SK-N-SH (cell line): Measurements from ENCODE around the gene MVP. TPM values are rescaled to one million over a fixed set of nuclear protein-coding genes. Genes with fewer than 3 reads are reported as not detected.
"Not testable (repeated sequence)": the region's sequence is repeated elsewhere in the genome, so short reads cannot be mapped to it uniquely, and the experiment has no call there.

Source experiments
- CTCF ChIA-PET: fragments of 300-600, 350-600 bp; formaldehyde crosslinking; extraction: SDS; loops from one replicate; lab custom pipeline; 2021; lab: Yijun Ruan, JAX
- POLR2A ChIA-PET: fragments of 350-600 bp; sonication (Branson Sonifier 250); formaldehyde crosslinking; extraction: SDS; loops from one replicate; lab custom pipeline; 2020; ENCODE audit warnings: antibody characterized with exemption, inconsistent platforms; lab: Yijun Ruan, JAX
- DNase-seq: peaks from one replicate; pipeline ENCODE4 v3.0.0; 2012
- H2AFZ ChIP-seq: fragments of 200-600 bp; sonication (generic); 2 replicates; pipeline ENCODE4 v1.8.1; 2016; ENCODE audit warnings: antibody characterized with exemption, mild to moderate bottlenecking, low read depth
- H3F3A ChIP-seq: fragments of 200-600 bp; sonication (generic); replicated peaks from 2 replicates; pipeline ENCODE3; 2016; ENCODE audit warnings: antibody characterized with exemption, mild to moderate bottlenecking; ENCODE audit not compliant: insufficient read depth
- H3K27ac ChIP-seq, 2 experiments: fragments of 200-500 bp in 1 of 2; fragments of 200-600 bp in 1 of 2; sonication (Bioruptor generic) in 1 of 2; sonication (generic), shearing (Covaris generic) in 1 of 2; 2 replicates each; pipeline versions ENCODE4 v1.5.1 to v1.6.1; 2014 to 2016; ENCODE audit warnings: low read depth in 2 of 2, inconsistent platforms in 1 of 2, low read length in 1 of 2, mild to moderate bottlenecking in 1 of 2, mixed read lengths in 1 of 2
- H3K27me3 ChIP-seq: fragments of 200-600 bp; sonication (generic), shearing (Covaris generic); 2 replicates; pipeline ENCODE4 v1.6.1; 2016; ENCODE audit warnings: mixed run types; ENCODE audit not compliant: insufficient read depth
- H3K36me3 ChIP-seq, 2 experiments: fragments of 200-500 bp in 1 of 2; fragments of 200-600 bp in 1 of 2; sonication (Bioruptor generic) in 1 of 2; sonication (generic) in 1 of 2; replicated peaks in 1 of 2; 2 replicates each; pipeline versions ENCODE3 to v1.5.1; 2014 to 2016; ENCODE audit warnings: low read length in 1 of 2, mild to moderate bottlenecking in 1 of 2; ENCODE audit not compliant: insufficient read depth in 2 of 2, control insufficient read depth in 1 of 2
- H3K4me1 ChIP-seq, 2 experiments: fragments of 200-500 bp in 1 of 2; fragments of 200-600 bp in 1 of 2; sonication (Bioruptor generic) in 1 of 2; sonication (generic), shearing (Covaris generic) in 1 of 2; 2 replicates each; pipeline versions ENCODE4 v1.5.1 to v1.6.1; 2014 to 2016; ENCODE audit warnings: low read depth in 1 of 2, low read length in 1 of 2, mixed run types in 1 of 2; ENCODE audit not compliant: insufficient read depth in 2 of 2, control insufficient read depth in 1 of 2
- H3K4me2 ChIP-seq: fragments of 200-600 bp; sonication (generic), shearing (Covaris generic); 2 replicates; pipeline ENCODE4 v1.6.1; 2017; ENCODE audit warnings: mixed run types
- H3K4me3 ChIP-seq, 2 experiments: fragments of 200-500 bp in 1 of 2; fragments of 200-600 bp in 1 of 2; sonication (Bioruptor generic) in 1 of 2; sonication (generic), shearing (Covaris generic) in 1 of 2; 2 replicates each; pipeline versions ENCODE4 v1.5.1 to v1.8.1; 2014 to 2016; ENCODE audit warnings: low read depth in 2 of 2, inconsistent platforms in 1 of 2, low read length in 1 of 2, mild to moderate bottlenecking in 1 of 2, mixed read lengths in 1 of 2, moderate library complexity in 1 of 2
- H3K79me2 ChIP-seq: fragments of 200-600 bp; sonication (generic); 2 replicates; pipeline ENCODE4 v1.8.1; 2017; ENCODE audit warnings: mild to moderate bottlenecking; ENCODE audit not compliant: insufficient read depth
- H3K9ac ChIP-seq: fragments of 200-600 bp; sonication (generic); 2 replicates; pipeline ENCODE4 v1.6.1; 2017; ENCODE audit warnings: mixed run types
- H3K9me2 ChIP-seq: fragments of 200-600 bp; sonication (generic); 2 replicates; pipeline ENCODE4 v1.6.1; 2017; ENCODE audit warnings: mixed run types
- H3K9me3 ChIP-seq: fragments of 200-600 bp; sonication (generic); 2 replicates; pipeline ENCODE4 v1.6.1; 2017; ENCODE audit warnings: mixed run types, mild to moderate bottlenecking, moderate library complexity
- H4K20me1 ChIP-seq: fragments of 200-600 bp; sonication (generic); 2 replicates; pipeline ENCODE4 v1.6.1; 2017; ENCODE audit warnings: mild to moderate bottlenecking, mixed run types; ENCODE audit not compliant: insufficient read depth
- CHD2 ChIP-seq: fragments of 150-350 bp; IDR thresholded peaks from 2 replicates; pipeline ENCODE4 v1.6.1; 2018; ENCODE audit warnings: low read length; ENCODE audit not compliant: partially characterized antibody
- EP300 ChIP-seq, 2 experiments: IDR thresholded peaks; 2 replicates each; pipeline versions ENCODE4 v1.4.0 to v1.6.1; 2012; ENCODE audit warnings: borderline replicate concordance in 1 of 2, low read depth in 1 of 2, low read length in 1 of 2
- EZH2phosphoT487 ChIP-seq: fragments of 200-600 bp; sonication (generic); IDR thresholded peaks from 2 replicates; pipeline ENCODE4 v1.6.1; 2017; ENCODE audit warnings: low read depth, mixed run types, mild to moderate bottlenecking, antibody characterized with exemption, moderate library complexity, borderline replicate concordance
- FOSL2 ChIP-seq: IDR thresholded peaks from 2 replicates; pipeline ENCODE4 v1.4.0; 2012; ENCODE audit warnings: low read depth, mild to moderate bottlenecking, moderate library complexity, borderline replicate concordance
- FOXJ3 ChIP-seq: sonication (generic); formaldehyde crosslinking; IDR thresholded peaks from 2 replicates; pipeline ENCODE4 v1.5.1; 2020; ENCODE audit warnings: mild to moderate bottlenecking, missing genetic modification reagents
- GABPA ChIP-seq: IDR thresholded peaks from 2 replicates; pipeline ENCODE4 v1.4.0; 2012; ENCODE audit warnings: low read depth, mild to moderate bottlenecking
- GATA2 ChIP-seq: sonication (generic); formaldehyde crosslinking; IDR thresholded peaks from 2 replicates; pipeline ENCODE4 v1.5.0; 2020; ENCODE audit warnings: mild to moderate bottlenecking, missing genetic modification reagents
- NFIC ChIP-seq: IDR thresholded peaks from 2 replicates; pipeline ENCODE4 v1.4.0; 2012; ENCODE audit warnings: borderline replicate concordance
- NRF1 ChIP-seq: IDR thresholded peaks from 2 replicates; pipeline ENCODE4 v1.6.1; 2012; ENCODE audit warnings: low read depth, mild to moderate bottlenecking, low read length
- POLR2AphosphoS5 ChIP-seq: IDR thresholded peaks from 2 replicates; pipeline ENCODE4 v1.6.1; 2012; ENCODE audit warnings: low read depth, low read length
- RAD21 ChIP-seq: IDR thresholded peaks from 2 replicates; pipeline ENCODE4 v1.6.1; 2012; ENCODE audit warnings: mild to moderate bottlenecking, low read length
- RFX5 ChIP-seq: IDR thresholded peaks from 2 replicates; pipeline ENCODE4 v1.6.1; 2012; ENCODE audit warnings: mild to moderate bottlenecking, improper control_type of control experiment, low read length
- SMC3 ChIP-seq: IDR thresholded peaks from 2 replicates; pipeline ENCODE4 v1.6.1; 2012; ENCODE audit warnings: low read depth, low read length, improper control_type of control experiment
- USF2 ChIP-seq: fragments of 150-350 bp; IDR thresholded peaks from 2 replicates; pipeline ENCODE4 v1.6.1; 2017; ENCODE audit warnings: antibody characterized with exemption, low read length, low read depth, borderline replicate concordance
- YY1 ChIP-seq: IDR thresholded peaks from 2 replicates; pipeline ENCODE4 v1.4.0; 2012; ENCODE audit warnings: low read depth, mild to moderate bottlenecking
- ZBTB33 ChIP-seq: IDR thresholded peaks from 2 replicates; pipeline ENCODE4 v1.4.0; 2012; ENCODE audit warnings: low read depth, borderline replicate concordance
- WGBS: methylation state at CpG from one replicate; pipeline ENCODE4 v1.1.6; 2017; ENCODE audit warnings: low lambda C conversion rate; 5-methylcytosine and 5-hydroxymethylcytosine counted together
- polyA plus RNA-seq, 3 experiments: library from polyadenylated mRNA; depleted of rRNA; stranded (reverse); fragments of >200 nt; gene quantifications; 2 replicates each; pipeline ENCODE4 v1.2.3, GENCODE V29; 2012
- TF ChIP-seq, protein P1 (sequence below): IDR thresholded peaks from 2 replicates; pipeline ENCODE4 v1.4.0; 2012; ENCODE audit warnings: low read depth

The MVP gene
- polyA plus RNA-seq, 1 of the 3 experiments (the other 2 are of a cell fraction) = 222 TPM

DNA sequence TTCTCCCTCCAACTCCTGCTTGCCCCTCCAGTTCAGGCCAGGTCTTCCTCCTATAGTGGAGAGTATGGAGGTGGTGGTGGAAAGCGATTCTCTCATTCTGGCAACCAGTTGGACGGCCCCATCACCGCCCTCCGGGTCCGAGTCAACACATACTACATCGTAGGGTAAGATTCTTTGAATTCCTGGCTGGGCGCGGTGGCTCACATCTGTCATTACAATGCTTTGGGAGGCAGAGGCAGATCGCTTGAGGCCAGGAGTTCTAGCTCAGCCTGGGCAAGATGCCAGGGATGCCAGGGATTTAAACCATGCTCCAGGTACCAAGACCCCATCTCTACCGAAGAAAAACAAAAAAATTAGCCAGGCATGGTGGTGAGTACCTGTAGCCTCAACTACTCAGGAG lies 40.8 kb upstream of the MVP start:
- Histone ChIP-seq H3K36me3 (no peaks in the 10 kb centered on the region), H4K20me1 (no peaks in the 10 kb centered on the region), H2AFZ (no peak overlapping the region), H3F3A (no peaks in the 10 kb centered on the region), H3K79me2 (no peaks in the 10 kb centered on the region), H3K27ac (no peak overlapping the region), H3K9ac (no peak overlapping the region), H3K4me3 (no peak overlapping the region)
- ChIA-PET CTCF (interaction anchor here (2.6 to 4.5 kb wide), 2 partner anchors 11 to 50 kb away, joined by 6 to 22 read pairs; partner anchors contain the start of gene KIF22), POLR2A (no interaction called here)
- no peak for DNase-seq
- 51% methylated on average over 9 of the region's 10 CpGs for WGBS
- TF ChIP-seq FOSL2 = no peak
- TF ChIP-seq EZH2phosphoT487 = no peak
- TF ChIP-seq FOXJ3 (CRISPR knock-in tag) = no peak
- no peak for TF ChIP-seq NRF1
- TF ChIP-seq, all 33 proteins: peak for 0
- Histone ChIP-seq H3K4me1 (no peaks in the 10 kb centered on the region), H3K27me3 (peaks cover 7% of the 10 kb centered on the region; the same call in 1 of the 2 replicates), H3K4me2 (no peak overlapping the region), H3K9me3 (no peaks in the 10 kb centered on the region), H3K9me2 (no peaks in the 10 kb centered on the region)

DNA sequence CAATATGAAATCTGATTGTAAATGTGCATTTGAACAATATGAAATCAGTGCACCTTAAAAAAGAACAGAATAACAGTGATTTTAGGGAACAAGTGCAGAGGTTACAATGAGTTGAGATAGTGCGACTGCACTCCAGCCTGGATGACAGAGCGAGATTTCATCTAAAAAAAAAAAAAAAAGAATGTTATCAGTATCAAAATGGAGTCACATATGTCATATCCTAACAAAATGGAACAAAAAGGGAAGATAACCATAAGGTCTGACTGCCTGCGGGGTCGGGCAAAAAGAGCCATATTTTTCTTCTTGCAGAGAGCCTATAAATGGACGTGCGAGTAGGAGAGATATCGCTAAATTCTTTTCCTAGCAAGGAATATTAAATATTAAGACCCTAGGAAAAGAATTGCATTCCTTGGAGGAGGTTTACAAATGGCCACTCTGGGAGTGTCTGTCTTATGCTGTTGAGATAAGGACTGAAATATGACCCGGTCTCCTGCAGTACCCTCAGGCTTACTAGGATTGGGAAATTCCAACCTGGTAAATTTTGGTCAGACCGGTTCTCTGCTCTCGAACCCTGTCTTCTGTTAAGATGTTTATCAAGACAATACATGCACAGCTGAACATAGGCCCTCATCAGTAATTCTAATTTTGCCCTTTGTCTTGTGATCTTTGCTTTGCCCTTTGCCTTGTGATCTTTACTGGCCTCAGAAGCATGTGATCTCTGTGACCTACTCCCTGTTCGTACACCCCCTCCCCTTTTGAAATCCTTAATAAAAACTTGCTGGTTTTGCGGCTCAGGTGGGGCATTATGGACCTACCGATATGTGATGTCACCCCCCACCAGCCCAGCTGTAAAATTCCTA lies 36.9 kb upstream of the MVP start:
- H3K9ac ChIP-seq, H3F3A ChIP-seq, H3K9me2 ChIP-seq, H3K36me3 ChIP-seq, H3K4me3 ChIP-seq, H2AFZ ChIP-seq, H3K27me3 ChIP-seq, H4K20me1 ChIP-seq, H3K4me2 ChIP-seq, H3K27ac ChIP-seq, DNase-seq, H3K4me1 ChIP-seq, CTCF ChIA-PET, H3K9me3 ChIP-seq, H3K79me2 ChIP-seq: not testable (repeated sequence)
- 58% methylated on average over 13 of the region's 13 CpGs for WGBS
- POLR2A ChIA-PET = interaction anchor here (0.7 kb wide), 1 partner anchor 23 kb away, joined by 3 read pairs; the partner anchor contains the start of gene MAZ

DNA sequence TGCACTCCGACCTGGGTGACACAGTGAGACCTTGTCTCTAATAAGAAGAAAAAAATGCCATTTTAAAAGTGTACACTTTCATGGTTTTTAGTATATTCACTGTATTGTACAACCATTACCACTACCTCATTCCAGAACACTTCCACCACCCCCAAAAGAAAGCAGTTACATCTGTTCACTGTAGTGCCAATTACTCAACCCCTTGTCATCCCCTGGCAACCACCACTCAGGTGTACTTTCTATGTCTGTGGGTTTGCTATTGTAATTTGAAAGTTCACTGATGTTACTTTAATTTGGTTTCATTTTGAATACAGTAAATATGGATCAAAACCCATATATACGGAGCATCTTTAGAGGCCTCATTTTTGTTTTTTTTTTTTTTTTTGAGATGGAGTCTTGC lies 36.1 kb upstream of the MVP start:
- H3K9me3 ChIP-seq = no peaks in the 10 kb centered on the region
- POLR2A ChIA-PET = no interaction called here
- no peak for DNase-seq
- no peaks in the 10 kb centered on the region for H4K20me1 ChIP-seq
- no peak overlapping the region for H3K9ac ChIP-seq
- H2AFZ ChIP-seq = no peak overlapping the region
- 79% methylated on average over 2 of the region's 2 CpGs for WGBS
- no peaks in the 10 kb centered on the region; the same call in 1 of the 2 replicates for H3K27me3 ChIP-seq
- H3K36me3 ChIP-seq = no peaks in the 10 kb centered on the region
- no peaks in the 10 kb centered on the region for H3K9me2 ChIP-seq
- no peak overlapping the region for H3K4me2 ChIP-seq
- no peaks in the 10 kb centered on the region for H3K4me1 ChIP-seq
- no peaks in the 10 kb centered on the region for H3K79me2 ChIP-seq
- no peak overlapping the region for H3K4me3 ChIP-seq
- H3K27ac ChIP-seq = no peak overlapping the region
- H3F3A ChIP-seq = no peaks in the 10 kb centered on the region
- CTCF ChIA-PET = interaction anchor here (1.2 kb wide), 1 partner anchor 9 kb away, joined by 3 read pairs; no protein-coding TSS in a partner anchor
- TF ChIP-seq GABPA (no peak), NRF1 (no peak), NFIC (no peak), POLR2AphosphoS5 (no peak), CHD2 (no peak), USF2 (no peak), YY1 (no peak), RFX5 (no peak), EP300 (IDR thresholded peaks at IDR 0.05; ENCODE audit: borderline replicate concordance in 1 of 2, low read depth in 1 of 2, low read length in 1 of 2) (no peak), RAD21 (no peak), EZH2phosphoT487 (no peak), SMC3 (no peak), ZBTB33 (no peak), GATA2 (CRISPR knock-in tag) (no peak)
- TF ChIP-seq, protein P1, sequence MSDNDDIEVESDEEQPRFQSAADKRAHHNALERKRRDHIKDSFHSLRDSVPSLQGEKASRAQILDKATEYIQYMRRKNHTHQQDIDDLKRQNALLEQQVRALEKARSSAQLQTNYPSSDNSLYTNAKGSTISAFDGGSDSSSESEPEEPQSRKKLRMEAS = no peak
